T-cell (primary cell): Measurements from ENCODE around the gene BTG4. TPM values are rescaled to one million over a fixed set of nuclear protein-coding genes. Genes with fewer than 3 reads are reported as not detected.

ENCODE experiments used
- ATAC-seq, 4 experiments: fragments of 200-7000 bp in 3 of 4; fragments of 150-1000 bp in 1 of 4; cut with Tn5 transposase; replicated peaks in 1 of 4; 1 replicate in 3 of 4; 2 replicates in 1 of 4; pipeline ENCODE4 v1.10.0; 2021; ENCODE audit warnings: moderate library complexity in 3 of 4, mild to moderate bottlenecking in 2 of 4, moderate number of reproducible peaks in 1 of 4
- CTCF ChIA-PET, 2 donors: fragments of 300-600 bp; sonication (Branson Sonifier 250); formaldehyde crosslinking; loops; one replicate each; lab custom pipeline; 2022; ENCODE audit warnings: antibody characterized with exemption in 2 of 2; lab: Charles Lee
- POLR2A ChIA-PET, 2 donors: fragments of 300-600 bp; sonication (Branson Sonifier 250); formaldehyde crosslinking; loops; one replicate each; lab custom pipeline; 2022; ENCODE audit warnings: antibody characterized with exemption in 2 of 2; lab: Charles Lee
- DNase-seq, 35 experiments: peaks; one replicate each; pipeline versions ENCODE4 v3.0.0 to v3.0.0-alpha.2; 2013 to 2023
- H3K27ac ChIP-seq: one replicate; pipeline ENCODE4 v1.5.1; 2013; ENCODE audit warnings: low read length
- H3K27me3 ChIP-seq, 2 experiments: replicated peaks in 1 of 2; 1 replicate in 1 of 2; 2 replicates in 1 of 2; pipeline versions ENCODE4 v1.6.1 to v1.7.0; 2013; ENCODE audit warnings: low read length in 1 of 2, mixed read lengths in 1 of 2; ENCODE audit not compliant: control insufficient read depth in 2 of 2, insufficient read depth in 2 of 2; ENCODE audit errors: extremely low read depth in 1 of 2
- H3K36me3 ChIP-seq, 2 donors: 1 replicate in 1 of 2; 2 replicates in 1 of 2; pipeline versions ENCODE4 v1.6.1 to v1.7.0; 2013; ENCODE audit warnings: low read length in 1 of 2; ENCODE audit not compliant: control insufficient read depth in 2 of 2, insufficient read depth in 1 of 2; ENCODE audit errors: extremely low read depth in 1 of 2
- H3K4me1 ChIP-seq, 2 experiments: 1 replicate in 1 of 2; 2 replicates in 1 of 2; pipeline versions ENCODE4 v1.6.1 to v1.7.0; 2013; ENCODE audit warnings: low read length in 2 of 2, mixed read lengths in 1 of 2; ENCODE audit not compliant: insufficient read depth in 2 of 2, control insufficient read depth in 1 of 2; ENCODE audit errors: extremely low read depth in 1 of 2
- H3K4me3 ChIP-seq, 2 donors: 1 replicate in 1 of 2; 2 replicates in 1 of 2; pipeline versions ENCODE4 v1.5.1 to v1.7.0; 2013; ENCODE audit warnings: mild to moderate bottlenecking in 2 of 2, low read length in 1 of 2, moderate library complexity in 1 of 2; ENCODE audit not compliant: control insufficient read depth in 1 of 2; ENCODE audit errors: extremely low read depth in 1 of 2
- H3K9me3 ChIP-seq: 2 replicates; pipeline ENCODE4 v1.7.0; 2013
- H3K27ac Mint-ChIP-seq, 2 donors: one replicate each; pipeline ENCODE4 v1.8.0; 2020 to 2021; ENCODE audit warnings: mild to moderate bottlenecking in 2 of 2, mixed read lengths in 2 of 2
- H3K27me3 Mint-ChIP-seq, 2 donors: one replicate each; pipeline ENCODE4 v1.8.0; 2021 to 2022; ENCODE audit warnings: mixed read lengths in 2 of 2
- H3K36me3 Mint-ChIP-seq: one replicate; pipeline ENCODE4 v1.8.0; 2021; ENCODE audit warnings: mixed read lengths
- H3K4me1 Mint-ChIP-seq, 3 donors: one replicate each; pipeline ENCODE4 v1.8.0; 2020 to 2022; ENCODE audit warnings: mixed read lengths in 3 of 3, mild to moderate bottlenecking in 1 of 3
- H3K4me3 Mint-ChIP-seq, 3 donors: one replicate each; pipeline ENCODE4 v1.8.0; 2020 to 2022; ENCODE audit warnings: mild to moderate bottlenecking in 3 of 3, mixed read lengths in 3 of 3, moderate library complexity in 3 of 3
- H3K9me3 Mint-ChIP-seq, 3 donors: one replicate each; pipeline ENCODE4 v1.8.0; 2020 to 2022; ENCODE audit warnings: mixed read lengths in 3 of 3
- WGBS: methylation state at CpG from one replicate; pipeline ENCODE4 v1.1.5; 2013; ENCODE audit warnings: missing lambda C conversion rate; ENCODE audit not compliant: insufficient coverage; 5-methylcytosine and 5-hydroxymethylcytosine counted together
- total RNA-seq, 35 experiments: library from RNA in 6 of 35; stranded (reverse) in 6 of 35; fragments of 120-200 nt in 1 of 35; gene quantifications; one replicate each; pipeline versions ENCODE4 v1.2.1 to v1.2.4 and lab custom pipeline; 2013 to 2026

BTG4 gene
- total RNA-seq, 5 donors from 2014 or later (not counting 1 experiment from before 2014, with no cell fraction given): not detected

GRCh38 chr11:111476366-111476765 lies 35.8 kb downstream of the BTG4 start:
- Histone ChIP-seq H3K4me3 (no peak overlapping the region), H3K27ac (no peak overlapping the region), H3K9me3 (no peaks in the 10 kb centered on the region), H3K4me1 (no peaks in the 10 kb centered on the region), H3K36me3 (no peaks in the 10 kb centered on the region), H3K27me3 (no peaks in the 10 kb centered on the region)
- no CpG with 5 or more reads among the region's 2 CpGs for WGBS
- ChIA-PET POLR2A (no interaction called here), CTCF (interaction anchor here in 1 of 2 donors (0.6 kb wide), 1 partner anchor 53 kb away, joined by 3 read pairs; no protein-coding TSS in a partner anchor)
- H3K9me3 Mint-ChIP-seq: peaks cover 0 to 9% (median 0%) of the 10 kb centered on the region in 3 donors
- H3K4me1 Mint-ChIP-seq: no peaks in the 10 kb centered on the region
- H3K27me3 Mint-ChIP-seq: peaks cover 16 to 26% of the 10 kb centered on the region in 2 donors
- DNase-seq (no peak), ATAC-seq (no peak)
- no peak overlapping the region for H3K4me3 Mint-ChIP-seq
- no peak overlapping the region for H3K27ac Mint-ChIP-seq
- no peaks in the 10 kb centered on the region for H3K36me3 Mint-ChIP-seq

- no peaks in the 10 kb centered on the region for H3K9me3 ChIP-seq
- H3K27me3 ChIP-seq: peaks cover 0 to 2% of the 10 kb centered on the region in 2 experiments
- H3K4me1 ChIP-seq: no peaks in the 10 kb centered on the region
- POLR2A ChIA-PET: no interaction called here
- ATAC-seq (no peak), DNase-seq (no peak)
- H3K4me1 Mint-ChIP-seq: no peaks in the 10 kb centered on the region
- H3K9me3 Mint-ChIP-seq: no peaks in the 10 kb centered on the region
- no peaks in the 10 kb centered on the region for H3K36me3 ChIP-seq
- H3K27me3 Mint-ChIP-seq: peaks cover 12 to 19% of the 10 kb centered on the region in 2 donors
- no peak overlapping the region for H3K27ac Mint-ChIP-seq
- CTCF ChIA-PET: no interaction called here
- no peak overlapping the region for H3K4me3 ChIP-seq
- H3K27ac ChIP-seq: no peak overlapping the region
- H3K36me3 Mint-ChIP-seq: no peaks in the 10 kb centered on the region
- H3K4me3 Mint-ChIP-seq: no peak overlapping the region
Observed at GRCh38 chr11:111474432-111474831, 37.8 kb downstream of the BTG4 start.

GRCh38 chr11:111472228-111472627 lies 40.0 kb downstream of the BTG4 start:
- Histone ChIP-seq H3K27me3 (peaks cover 0 to 6% of the 10 kb centered on the region in 2 experiments), H3K4me1 (no peaks in the 10 kb centered on the region), H3K9me3 (no peaks in the 10 kb centered on the region), H3K27ac (no peak overlapping the region), H3K4me3 (no peak overlapping the region), H3K36me3 (no peaks in the 10 kb centered on the region)
- DNase-seq (no peak), ATAC-seq (no peak)
- Mint-ChIP-seq H3K9me3 (no peaks in the 10 kb centered on the region), H3K4me1 (no peaks in the 10 kb centered on the region), H3K36me3 (no peaks in the 10 kb centered on the region), H3K4me3 (no peak overlapping the region), H3K27me3 (peaks cover 4 to 11% of the 10 kb centered on the region in 2 donors), H3K27ac (no peak overlapping the region)
- no CpG with 5 or more reads among the region's 1 CpG for WGBS
- ChIA-PET CTCF (no interaction called here), POLR2A (no interaction called here)

GRCh38 chr11:111469200-111469599 lies 43.0 kb downstream of the BTG4 start:
- no peak overlapping the region for H3K4me3 Mint-ChIP-seq
- peaks cover 0 to 8% of the 10 kb centered on the region in 2 donors for H3K27me3 Mint-ChIP-seq
- no peak overlapping the region for H3K27ac Mint-ChIP-seq
- Histone ChIP-seq H3K36me3 (no peaks in the 10 kb centered on the region), H3K9me3 (no peaks in the 10 kb centered on the region), H3K27ac (no peak overlapping the region), H3K4me3 (no peak overlapping the region), H3K4me1 (no peaks in the 10 kb centered on the region), H3K27me3 (peaks cover 0 to 6% of the 10 kb centered on the region in 2 experiments)
- H3K4me1 Mint-ChIP-seq: no peaks in the 10 kb centered on the region
- H3K9me3 Mint-ChIP-seq: no peaks in the 10 kb centered on the region
- ChIA-PET POLR2A (interaction anchor here in 1 of 2 donors (0.9 kb wide), 1 partner anchor 108 kb away, joined by 3 read pairs; no protein-coding TSS in a partner anchor), CTCF (no interaction called here)
- no peak for DNase-seq
- WGBS: 26% methylated on average over 4 of the region's 4 CpGs
- H3K36me3 Mint-ChIP-seq: no peaks in the 10 kb centered on the region
- no peak for ATAC-seq

- H3K27ac Mint-ChIP-seq: no peak overlapping the region
- DNase-seq (no peak), ATAC-seq (no peak)
- no peaks in the 10 kb centered on the region for H3K36me3 Mint-ChIP-seq
- no peak overlapping the region for H3K4me3 Mint-ChIP-seq
- H3K27me3 ChIP-seq: peaks cover 0 to 22% of the 10 kb centered on the region in 2 experiments
- H3K27me3 Mint-ChIP-seq: peaks cover 0 to 12% of the 10 kb centered on the region in 2 donors
- H3K9me3 ChIP-seq: no peaks in the 10 kb centered on the region
- ChIA-PET POLR2A (no interaction called here), CTCF (no interaction called here)
- no peak overlapping the region for H3K27ac ChIP-seq
- H3K36me3 ChIP-seq: no peaks in the 10 kb centered on the region
- no peaks in the 10 kb centered on the region for H3K9me3 Mint-ChIP-seq
- H3K4me1 ChIP-seq: no peaks in the 10 kb centered on the region
- no peaks in the 10 kb centered on the region for H3K4me1 Mint-ChIP-seq
- no peak overlapping the region for H3K4me3 ChIP-seq
Observed at GRCh38 chr11:111466615-111467014, 45.6 kb downstream of the BTG4 start.

GRCh38 chr11:111465400-111465799 lies 46.8 kb downstream of the BTG4 start:
- 83% methylated on average over 1 of the region's 1 CpG for WGBS
- H3K36me3 ChIP-seq: no peaks in the 10 kb centered on the region
- Mint-ChIP-seq H3K36me3 (no peaks in the 10 kb centered on the region), H3K9me3 (no peaks in the 10 kb centered on the region), H3K27me3 (peaks cover 4 to 21% of the 10 kb centered on the region in 2 donors), H3K4me3 (no peak overlapping the region), H3K4me1 (no peaks in the 10 kb centered on the region), H3K27ac (no peak overlapping the region)
- ATAC-seq (no peak), DNase-seq (no peak)
- H3K27me3 ChIP-seq: peaks cover 0 to 25% of the 10 kb centered on the region in 2 experiments
- no peaks in the 10 kb centered on the region for H3K4me1 ChIP-seq
- ChIA-PET POLR2A (no interaction called here), CTCF (no interaction called here)
- no peak overlapping the region for H3K4me3 ChIP-seq
- no peaks in the 10 kb centered on the region for H3K9me3 ChIP-seq
- H3K27ac ChIP-seq: no peak overlapping the region

GRCh38 chr11:111463276-111463675 lies 48.9 kb downstream of the BTG4 start:
- DNase-seq: no peak
- Histone ChIP-seq H3K4me3 (no peak overlapping the region), H3K27ac (no peak overlapping the region), H3K36me3 (no peaks in the 10 kb centered on the region), H3K4me1 (no peaks in the 10 kb centered on the region), H3K9me3 (no peaks in the 10 kb centered on the region), H3K27me3 (peaks cover 0 to 30% of the 10 kb centered on the region in 2 experiments)
- Mint-ChIP-seq H3K27ac (no peak overlapping the region), H3K36me3 (no peaks in the 10 kb centered on the region), H3K9me3 (no peaks in the 10 kb centered on the region), H3K4me1 (no peaks in the 10 kb centered on the region), H3K27me3 (peaks cover 7 to 29% of the 10 kb centered on the region in 2 donors), H3K4me3 (no peak overlapping the region)
- 86% methylated on average over 2 of the region's 4 CpGs for WGBS
- ChIA-PET CTCF (no interaction called here), POLR2A (no interaction called here)
- ATAC-seq: no peak
